Panc1 (cell line): ENCODE measurements around the gene DAGLA. TPM values are rescaled to one million over a fixed set of nuclear protein-coding genes. Genes with fewer than 3 reads are reported as not detected.
A peak's percentile ranks its signal among the peaks of the same experiment; 100 is the strongest.

ENCODE experiments used
- ATAC-seq: fragments of 200-7000 bp; cut with Tn5 transposase; 2 replicates; pipeline ENCODE4 v1.9.1; 2020; ENCODE audit warnings: mild to moderate bottlenecking, moderate library complexity
- BruUV-seq: library from RNA; stranded (reverse); fragments of 400-500 nt; replicated peaks from 2 replicates; lab custom pipeline; 2021; lab: Mats Ljungman, UMichigan
- CTCF ChIA-PET: fragments of 300-600 bp; sonication (Branson Sonifier 250); formaldehyde crosslinking; loops from one replicate; lab custom pipeline; 2022; ENCODE audit warnings: antibody characterized with exemption; lab: Charles Lee
- POLR2A ChIA-PET: fragments of 300-600 bp; sonication (Branson Sonifier 250); formaldehyde crosslinking; loops from one replicate; lab custom pipeline; 2022; ENCODE audit warnings: antibody characterized with exemption; lab: Charles Lee
- DNase-seq: peaks from one replicate; pipeline ENCODE4 v3.0.0-alpha.2; 2010; ENCODE audit warnings: low read depth, low spot score
- H3K27ac ChIP-seq: 2 replicates; pipeline ENCODE4 v1.5.1; 2011; ENCODE audit warnings: mild to moderate bottlenecking, low read length, inconsistent platforms
- H3K27me3 ChIP-seq: fragments of 200-500 bp; sonication (Bioruptor generic); 2 replicates; pipeline ENCODE4 v1.6.0; 2014; ENCODE audit warnings: low read length, inconsistent platforms; ENCODE audit not compliant: control insufficient read depth, insufficient read depth
- H3K36me3 ChIP-seq: fragments of 200-500 bp; sonication (Bioruptor generic); 2 replicates; pipeline ENCODE4 v1.5.1; 2014; ENCODE audit warnings: inconsistent platforms, mild to moderate bottlenecking, low read length, moderate library complexity; ENCODE audit not compliant: control insufficient read depth, insufficient read depth
- H3K4me1 ChIP-seq: 2 replicates; pipeline ENCODE4 v1.5.1; 2011; ENCODE audit warnings: inconsistent platforms, mild to moderate bottlenecking, low read length, moderate library complexity; ENCODE audit not compliant: control insufficient read depth, insufficient read depth
- H3K4me3 ChIP-seq, 2 experiments: 2 replicates each; pipeline ENCODE4 v1.5.1; 2011 to 2012; ENCODE audit warnings: low read depth in 2 of 2, low read length in 2 of 2, mild to moderate bottlenecking in 2 of 2, inconsistent platforms in 1 of 2, moderate library complexity in 1 of 2
- H3K9me3 ChIP-seq: fragments of 200-500 bp; sonication (Bioruptor generic); 2 replicates; pipeline ENCODE4 v1.5.1; 2014; ENCODE audit warnings: low read depth, mild to moderate bottlenecking, inconsistent platforms, low read length, moderate library complexity; ENCODE audit not compliant: control insufficient read depth, insufficient read depth
- POLR2AphosphoS5 ChIP-seq: IDR thresholded peaks from 2 replicates; pipeline ENCODE4 v1.6.1; 2012; ENCODE audit warnings: mild to moderate bottlenecking, low read depth, low read length, moderate library complexity
- SIN3A ChIP-seq: IDR thresholded peaks from 2 replicates; pipeline ENCODE4 v1.6.1; 2012; ENCODE audit warnings: low read depth, mild to moderate bottlenecking, low read length, moderate library complexity, borderline replicate concordance; ENCODE audit not compliant: insufficient read depth
- TCF7L2 ChIP-seq: IDR thresholded peaks from 2 replicates; pipeline ENCODE4 v1.6.1; 2011; ENCODE audit warnings: mild to moderate bottlenecking, low read depth, low read length, inconsistent platforms
- in situ Hi-C: cut with HindIII; loops from 2 replicates; pipeline ENCODE4 v1.10.0; 2016; ENCODE audit warnings: low sequenced_read_pairs, low pct_unique_long_range_greater_than_20kb
- intact Hi-C: fragments of 100-400 bp; cut with micrococcal nuclease; formaldehyde crosslinking; loops from one replicate; pipeline ENCODE4 v1.10.0; 2022; ENCODE audit not compliant: unreplicated experiment
- total RNA-seq: library from RNA; stranded (reverse); gene quantifications from one replicate; pipeline ENCODE4 v1.2.1, GENCODE V29; 2021; ENCODE audit not compliant: unreplicated experiment
- TF ChIP-seq, protein P1 (sequence below), 2 experiments: IDR thresholded peaks; 2 replicates each; pipeline ENCODE4 v1.6.1; 2011 to 2012; ENCODE audit warnings: low read depth in 2 of 2, control low read depth in 1 of 2, low read length in 1 of 2, mild to moderate bottlenecking in 1 of 2, moderate library complexity in 1 of 2; ENCODE audit not compliant: insufficient read depth in 1 of 2
- TF ChIP-seq, protein P2 (sequence below): fragments of 450-650 bp; IDR thresholded peaks from 2 replicates; pipeline ENCODE4 v1.5.1; 2017; ENCODE audit warnings: mild to moderate bottlenecking

DAGLA gene
- total RNA-seq, 1 experiment from 2014 or later = 6.4 TPM

DNA sequence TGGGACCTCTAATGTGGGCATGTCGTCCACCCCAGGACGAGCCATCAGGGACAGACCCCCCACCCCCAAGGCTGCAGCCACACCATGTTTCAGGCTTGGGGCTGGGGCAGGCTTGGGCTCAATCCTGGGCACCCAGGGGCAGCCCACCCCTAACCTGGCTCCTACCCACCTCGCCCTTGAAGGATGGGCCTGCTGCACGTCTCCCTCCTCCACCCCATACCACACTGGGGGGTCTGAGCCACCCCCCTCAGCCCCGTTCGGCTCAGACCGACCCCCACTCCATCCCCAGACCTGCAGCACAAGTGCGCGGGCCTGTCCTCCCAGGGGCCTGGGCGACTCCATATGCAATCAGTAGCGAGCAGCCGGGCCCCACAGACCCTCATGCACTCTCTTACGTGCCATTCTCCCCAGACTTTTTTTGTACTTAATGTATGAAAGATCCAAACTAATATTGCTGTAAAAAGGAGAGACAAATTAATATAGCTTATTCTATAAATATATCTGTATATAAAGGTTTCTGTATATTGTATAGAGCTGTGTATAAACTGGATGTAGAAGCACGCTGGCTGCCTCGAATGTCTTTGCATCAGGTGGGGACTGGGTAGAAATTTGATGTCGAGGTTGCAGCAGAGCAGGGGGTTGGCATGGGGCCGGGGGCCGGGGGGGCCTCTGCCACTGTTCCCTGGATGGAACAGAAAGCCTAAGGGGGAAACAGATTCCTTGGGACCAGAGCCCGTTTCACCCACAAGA lies 66.4 kb downstream of the DAGLA start:
- Histone ChIP-seq H3K36me3 (no peaks in the 10 kb centered on the region), H3K4me1 (no peaks in the 10 kb centered on the region; the same call in 1 of the 2 replicates), H3K9me3 (no peaks in the 10 kb centered on the region), H3K27ac (no peak overlapping the region), H3K27me3 (no peaks in the 10 kb centered on the region), H3K4me3 (no peak overlapping the region)
- in situ Hi-C loops (no loop called here), intact Hi-C loops (no loop called here)
- TF ChIP-seq, protein P1, sequence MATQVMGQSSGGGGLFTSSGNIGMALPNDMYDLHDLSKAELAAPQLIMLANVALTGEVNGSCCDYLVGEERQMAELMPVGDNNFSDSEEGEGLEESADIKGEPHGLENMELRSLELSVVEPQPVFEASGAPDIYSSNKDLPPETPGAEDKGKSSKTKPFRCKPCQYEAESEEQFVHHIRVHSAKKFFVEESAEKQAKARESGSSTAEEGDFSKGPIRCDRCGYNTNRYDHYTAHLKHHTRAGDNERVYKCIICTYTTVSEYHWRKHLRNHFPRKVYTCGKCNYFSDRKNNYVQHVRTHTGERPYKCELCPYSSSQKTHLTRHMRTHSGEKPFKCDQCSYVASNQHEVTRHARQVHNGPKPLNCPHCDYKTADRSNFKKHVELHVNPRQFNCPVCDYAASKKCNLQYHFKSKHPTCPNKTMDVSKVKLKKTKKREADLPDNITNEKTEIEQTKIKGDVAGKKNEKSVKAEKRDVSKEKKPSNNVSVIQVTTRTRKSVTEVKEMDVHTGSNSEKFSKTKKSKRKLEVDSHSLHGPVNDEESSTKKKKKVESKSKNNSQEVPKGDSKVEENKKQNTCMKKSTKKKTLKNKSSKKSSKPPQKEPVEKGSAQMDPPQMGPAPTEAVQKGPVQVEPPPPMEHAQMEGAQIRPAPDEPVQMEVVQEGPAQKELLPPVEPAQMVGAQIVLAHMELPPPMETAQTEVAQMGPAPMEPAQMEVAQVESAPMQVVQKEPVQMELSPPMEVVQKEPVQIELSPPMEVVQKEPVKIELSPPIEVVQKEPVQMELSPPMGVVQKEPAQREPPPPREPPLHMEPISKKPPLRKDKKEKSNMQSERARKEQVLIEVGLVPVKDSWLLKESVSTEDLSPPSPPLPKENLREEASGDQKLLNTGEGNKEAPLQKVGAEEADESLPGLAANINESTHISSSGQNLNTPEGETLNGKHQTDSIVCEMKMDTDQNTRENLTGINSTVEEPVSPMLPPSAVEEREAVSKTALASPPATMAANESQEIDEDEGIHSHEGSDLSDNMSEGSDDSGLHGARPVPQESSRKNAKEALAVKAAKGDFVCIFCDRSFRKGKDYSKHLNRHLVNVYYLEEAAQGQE (IDR thresholded peaks at IDR 0.05; ENCODE audit: insufficient read depth in 1 of 2, low read depth in 2 of 2, low read length in 1 of 2) = no peak
- no peak for TF ChIP-seq TCF7L2
- TF ChIP-seq SIN3A = no peak
- TF ChIP-seq POLR2AphosphoS5 = no peak
- TF ChIP-seq, protein P2, sequence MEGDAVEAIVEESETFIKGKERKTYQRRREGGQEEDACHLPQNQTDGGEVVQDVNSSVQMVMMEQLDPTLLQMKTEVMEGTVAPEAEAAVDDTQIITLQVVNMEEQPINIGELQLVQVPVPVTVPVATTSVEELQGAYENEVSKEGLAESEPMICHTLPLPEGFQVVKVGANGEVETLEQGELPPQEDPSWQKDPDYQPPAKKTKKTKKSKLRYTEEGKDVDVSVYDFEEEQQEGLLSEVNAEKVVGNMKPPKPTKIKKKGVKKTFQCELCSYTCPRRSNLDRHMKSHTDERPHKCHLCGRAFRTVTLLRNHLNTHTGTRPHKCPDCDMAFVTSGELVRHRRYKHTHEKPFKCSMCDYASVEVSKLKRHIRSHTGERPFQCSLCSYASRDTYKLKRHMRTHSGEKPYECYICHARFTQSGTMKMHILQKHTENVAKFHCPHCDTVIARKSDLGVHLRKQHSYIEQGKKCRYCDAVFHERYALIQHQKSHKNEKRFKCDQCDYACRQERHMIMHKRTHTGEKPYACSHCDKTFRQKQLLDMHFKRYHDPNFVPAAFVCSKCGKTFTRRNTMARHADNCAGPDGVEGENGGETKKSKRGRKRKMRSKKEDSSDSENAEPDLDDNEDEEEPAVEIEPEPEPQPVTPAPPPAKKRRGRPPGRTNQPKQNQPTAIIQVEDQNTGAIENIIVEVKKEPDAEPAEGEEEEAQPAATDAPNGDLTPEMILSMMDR = no peak
- ATAC-seq = no peak
- BruUV-seq = no TSS peak
- no peak for DNase-seq
- CTCF ChIA-PET = interaction anchor here (1.2 kb wide), 1 partner anchor 13 kb away, joined by 5 read pairs; no protein-coding TSS in a partner anchor
- POLR2A ChIA-PET = no interaction called here

DNA sequence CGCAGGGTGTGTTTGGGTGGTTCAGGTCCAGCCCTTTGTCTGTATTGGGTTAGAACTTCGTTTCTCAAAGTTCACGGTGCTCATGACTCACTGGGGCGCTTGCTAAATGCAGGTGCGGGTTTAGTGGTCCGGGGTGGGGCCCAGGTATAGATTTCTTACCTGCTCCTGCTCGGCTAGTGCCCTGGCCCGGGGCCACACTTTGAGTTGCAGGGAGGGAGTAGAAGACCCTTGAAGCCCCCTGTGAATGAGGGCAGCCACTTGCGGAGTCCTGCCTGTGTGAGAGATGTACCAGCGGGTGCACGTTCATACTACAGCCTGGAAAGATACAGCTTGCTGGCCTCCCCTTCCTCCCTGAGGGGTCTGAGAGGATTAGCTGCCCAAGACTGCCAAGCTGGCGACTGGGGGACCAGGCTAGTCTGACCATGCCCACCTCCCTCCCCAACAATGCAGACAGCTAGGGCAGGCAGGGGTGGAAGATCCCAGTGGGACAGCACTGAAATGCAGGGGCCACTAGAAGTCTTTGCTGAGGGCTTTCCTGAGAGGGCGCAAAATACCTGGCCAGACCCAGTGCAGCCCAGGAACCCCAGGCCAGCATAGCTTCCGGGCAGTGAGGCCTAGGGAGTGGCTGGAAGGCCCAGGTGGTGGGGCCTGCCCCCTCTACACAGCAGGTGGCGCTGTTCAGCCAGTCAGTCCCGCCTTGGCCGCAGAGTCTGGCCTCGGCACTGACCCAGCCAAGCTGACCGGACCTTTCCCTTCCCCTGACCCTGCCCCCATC lies 67.2 kb downstream of the DAGLA start:
- Histone ChIP-seq H3K36me3 (no peaks in the 10 kb centered on the region), H3K27ac (no peak overlapping the region), H3K27me3 (no peaks in the 10 kb centered on the region), H3K4me3 (no peak overlapping the region), H3K4me1 (no peaks in the 10 kb centered on the region; the same call in 1 of the 2 replicates), H3K9me3 (no peaks in the 10 kb centered on the region)
- in situ Hi-C loops (no loop called here), intact Hi-C loops (no loop called here)
- DNase-seq = no peak
- ATAC-seq = peak; percentile 86
- no TSS peak for BruUV-seq
- POLR2A ChIA-PET = interaction anchor here (0.5 kb wide), 1 partner anchor 1115 kb away, joined by 8 read pairs; no protein-coding TSS in a partner anchor
- no peak for TF ChIP-seq POLR2AphosphoS5
- TF ChIP-seq, protein P2 = peak; percentile 96
- CTCF ChIA-PET = interaction anchor here (0.6 to 1.2 kb wide), 4 partner anchors 14 to 52 kb away, joined by 3 to 7 read pairs (median 4); no protein-coding TSS in a partner anchor
